ENCODE measurements around the gene SLC1A5. TPM values are rescaled to one million over a fixed set of nuclear protein-coding genes. Genes with fewer than 3 reads are reported as not detected.
A peak's percentile ranks its signal among the peaks of the same experiment; 100 is the strongest.

Gene SLC1A5
- total RNA-seq, 3 donors from 2014 or later, result 349 to 439 (median 369) TPM

GRCh38 chr19:46732172-46732938 is 56.0 kb downstream of the SLC1A5 start:
- ATAC-seq, result no peak

GRCh38 chr19:46731584-46731983 is 56.8 kb downstream of the SLC1A5 start:
- peaks cover 10% of the 10 kb centered on the region for H3K4me1 Mint-ChIP-seq (ENCODE audit: low read depth)
- ATAC-seq (no peak), DNase-seq (no peak)
- no peaks in the 10 kb centered on the region for H3K9me3 Mint-ChIP-seq
- no peak overlapping the region for H3K4me3 Mint-ChIP-seq
- H3K36me3 Mint-ChIP-seq (ENCODE audit: insufficient read depth), result peaks cover 26% of the 10 kb centered on the region
- H3K27me3 Mint-ChIP-seq (ENCODE audit: low read depth), result no peaks in the 10 kb centered on the region

More at GRCh38 chr19:46732172-46732938, 56.0 kb downstream of the SLC1A5 start:
- Mint-ChIP-seq H3K4me1 (ENCODE audit: low read depth) (peaks cover 10% of the 10 kb centered on the region), H3K36me3 (ENCODE audit: insufficient read depth) (peaks cover 28% of the 10 kb centered on the region), H3K4me3 (no peak overlapping the region), H3K27me3 (ENCODE audit: low read depth) (no peaks in the 10 kb centered on the region), H3K9me3 (no peaks in the 10 kb centered on the region)
- no peak for DNase-seq

- no peak overlapping the region for H3K4me3 Mint-ChIP-seq
- no peak for DNase-seq
- no peaks in the 10 kb centered on the region for H3K27me3 Mint-ChIP-seq (ENCODE audit: low read depth)
- no peak for ATAC-seq
- H3K9me3 Mint-ChIP-seq, result no peaks in the 10 kb centered on the region
- peaks cover 30% of the 10 kb centered on the region for H3K36me3 Mint-ChIP-seq (ENCODE audit: insufficient read depth)
- H3K4me1 Mint-ChIP-seq (ENCODE audit: low read depth), result peaks cover 10% of the 10 kb centered on the region
Measured at GRCh38 chr19:46731007-46731501, 57.3 kb downstream of the SLC1A5 start.

- peaks cover 10% of the 10 kb centered on the region for H3K4me1 Mint-ChIP-seq (ENCODE audit: low read depth)
- H3K4me3 Mint-ChIP-seq, result no peak overlapping the region
- no peak for DNase-seq
- no peaks in the 10 kb centered on the region for H3K9me3 Mint-ChIP-seq
- ATAC-seq, result no peak
- peaks cover 35% of the 10 kb centered on the region for H3K36me3 Mint-ChIP-seq (ENCODE audit: insufficient read depth)
- no peaks in the 10 kb centered on the region for H3K27me3 Mint-ChIP-seq (ENCODE audit: low read depth)
Measured at GRCh38 chr19:46730595-46730994, 57.8 kb downstream of the SLC1A5 start.

GRCh38 chr19:46730187-46730586 is 58.2 kb downstream of the SLC1A5 start:
- Mint-ChIP-seq H3K36me3 (ENCODE audit: insufficient read depth) (peaks cover 36% of the 10 kb centered on the region), H3K9me3 (no peaks in the 10 kb centered on the region), H3K4me1 (ENCODE audit: low read depth) (peaks cover 10% of the 10 kb centered on the region), H3K27me3 (ENCODE audit: low read depth) (no peaks in the 10 kb centered on the region), H3K4me3 (no peak overlapping the region)
- ATAC-seq (no peak), DNase-seq (no peak)

GRCh38 chr19:46729696-46730095 is 58.7 kb downstream of the SLC1A5 start:
- no peak for ATAC-seq
- H3K4me1 Mint-ChIP-seq (ENCODE audit: low read depth), result peaks cover 10% of the 10 kb centered on the region
- no peaks in the 10 kb centered on the region for H3K27me3 Mint-ChIP-seq (ENCODE audit: low read depth)
- no peak for DNase-seq
- H3K36me3 Mint-ChIP-seq (ENCODE audit: insufficient read depth), result peaks cover 37% of the 10 kb centered on the region
- H3K4me3 Mint-ChIP-seq, result no peak overlapping the region
- no peaks in the 10 kb centered on the region for H3K9me3 Mint-ChIP-seq

GRCh38 chr19:46728693-46729339 is 59.6 kb downstream of the SLC1A5 start:
- H3K4me3 Mint-ChIP-seq, result no peak overlapping the region
- no peaks in the 10 kb centered on the region for H3K9me3 Mint-ChIP-seq
- ATAC-seq, result peak; percentile 92 to 95
- peaks cover 10% of the 10 kb centered on the region for H3K4me1 Mint-ChIP-seq (ENCODE audit: low read depth)
- H3K36me3 Mint-ChIP-seq (ENCODE audit: insufficient read depth), result peaks cover 38% of the 10 kb centered on the region
- H3K27me3 Mint-ChIP-seq (ENCODE audit: low read depth), result no peaks in the 10 kb centered on the region
- DNase-seq, result peak; percentile 82

GRCh38 chr19:46728208-46728607 is 60.2 kb downstream of the SLC1A5 start:
- no peak overlapping the region for H3K4me3 Mint-ChIP-seq
- H3K27me3 Mint-ChIP-seq (ENCODE audit: low read depth), result no peaks in the 10 kb centered on the region
- DNase-seq (no peak), ATAC-seq (no peak)
- H3K36me3 Mint-ChIP-seq (ENCODE audit: insufficient read depth), result peaks cover 40% of the 10 kb centered on the region
- H3K9me3 Mint-ChIP-seq, result no peaks in the 10 kb centered on the region
- peaks cover 10% of the 10 kb centered on the region for H3K4me1 Mint-ChIP-seq (ENCODE audit: low read depth)

GRCh38 chr19:46727757-46728156 is 60.6 kb downstream of the SLC1A5 start:
- Mint-ChIP-seq H3K4me3 (no peak overlapping the region), H3K9me3 (no peaks in the 10 kb centered on the region), H3K4me1 (ENCODE audit: low read depth) (peaks cover 10% of the 10 kb centered on the region), H3K36me3 (ENCODE audit: insufficient read depth) (peaks cover 40% of the 10 kb centered on the region), H3K27me3 (ENCODE audit: low read depth) (no peaks in the 10 kb centered on the region)
- ATAC-seq (no peak), DNase-seq (no peak)

- Mint-ChIP-seq H3K9me3 (no peaks in the 10 kb centered on the region), H3K36me3 (ENCODE audit: insufficient read depth) (peaks cover 40% of the 10 kb centered on the region), H3K4me3 (no peak overlapping the region), H3K4me1 (ENCODE audit: low read depth) (peaks cover 11% of the 10 kb centered on the region), H3K27me3 (ENCODE audit: low read depth) (no peaks in the 10 kb centered on the region)
- DNase-seq (no peak), ATAC-seq (no peak)
Measured at GRCh38 chr19:46726971-46727501, 61.4 kb downstream of the SLC1A5 start.

- H3K4me1 Mint-ChIP-seq (ENCODE audit: low read depth), result peaks cover 14% of the 10 kb centered on the region
- peaks cover 38% of the 10 kb centered on the region for H3K36me3 Mint-ChIP-seq (ENCODE audit: insufficient read depth)
- H3K4me3 Mint-ChIP-seq, result no peak overlapping the region
- DNase-seq (no peak), ATAC-seq (no peak)
- no peaks in the 10 kb centered on the region for H3K27me3 Mint-ChIP-seq (ENCODE audit: low read depth)
- H3K9me3 Mint-ChIP-seq, result no peaks in the 10 kb centered on the region
Measured at GRCh38 chr19:46726551-46726950, 61.8 kb downstream of the SLC1A5 start.

GRCh38 chr19:46725859-46726393 is 62.5 kb downstream of the SLC1A5 start:
- DNase-seq, result no peak
- H3K4me1 Mint-ChIP-seq (ENCODE audit: low read depth), result peaks cover 14% of the 10 kb centered on the region
- H3K4me3 Mint-ChIP-seq, result no peak overlapping the region
- no peak for ATAC-seq
- H3K36me3 Mint-ChIP-seq (ENCODE audit: insufficient read depth), result peaks cover 35% of the 10 kb centered on the region
- H3K27me3 Mint-ChIP-seq (ENCODE audit: low read depth), result no peaks in the 10 kb centered on the region
- H3K9me3 Mint-ChIP-seq, result no peaks in the 10 kb centered on the region

GRCh38 chr19:46725036-46725820 is 63.2 kb downstream of the SLC1A5 start:
- H3K27me3 Mint-ChIP-seq (ENCODE audit: low read depth), result no peaks in the 10 kb centered on the region
- H3K4me1 Mint-ChIP-seq (ENCODE audit: low read depth), result peaks cover 17% of the 10 kb centered on the region
- no peaks in the 10 kb centered on the region for H3K9me3 Mint-ChIP-seq
- peaks cover 38% of the 10 kb centered on the region for H3K36me3 Mint-ChIP-seq (ENCODE audit: insufficient read depth)
- no peak overlapping the region for H3K4me3 Mint-ChIP-seq
- ATAC-seq (no peak), DNase-seq (no peak)

All from activated T-cell treated with anti-CD3 and anti-CD28 coated beads, Interleukin-2, amount 50 U/mL, for 4 hours (primary cell).